Left kidney (tissue), 2 donors: Measurements from ENCODE around the gene ANKDD1A. TPM values are rescaled to one million over a fixed set of nuclear protein-coding genes. Genes with fewer than 3 reads are reported as not detected.

Experiments used
- DNase-seq: peaks from one replicate; pipeline ENCODE4 v3.0.0-alpha.2; 2013
- polyA plus RNA-seq: library from polyadenylated mRNA; unstranded; fragments of 120-200 nt; gene quantifications from one replicate; pipeline ENCODE4 v1.2.1, GENCODE V29; 2013; ENCODE audit not compliant: insufficient read length

ANKDD1A gene
- polyA plus RNA-seq, 1 donor = 8.8 TPM

DNA sequence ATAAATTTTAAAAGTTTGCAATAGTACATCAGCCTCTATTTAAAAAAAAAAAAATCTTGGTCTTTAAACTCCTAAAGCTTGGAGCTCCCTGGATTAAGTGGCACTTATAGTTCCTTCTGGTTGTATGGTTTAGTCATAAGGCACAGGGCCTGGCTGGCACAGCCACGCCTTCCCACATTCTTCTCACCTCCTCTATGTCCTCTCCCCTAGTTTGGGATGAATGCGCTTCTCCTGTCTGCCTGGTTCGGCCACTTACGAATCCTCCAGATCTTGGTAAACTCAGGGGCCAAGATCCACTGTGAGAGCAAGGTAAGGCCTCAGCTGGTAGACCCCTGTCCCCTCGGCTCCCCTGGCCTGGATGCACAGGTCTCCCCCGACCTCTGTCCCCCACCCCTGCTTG, 10.0 kb downstream of the ANKDD1A start:
- DNase-seq = no peak

DNA sequence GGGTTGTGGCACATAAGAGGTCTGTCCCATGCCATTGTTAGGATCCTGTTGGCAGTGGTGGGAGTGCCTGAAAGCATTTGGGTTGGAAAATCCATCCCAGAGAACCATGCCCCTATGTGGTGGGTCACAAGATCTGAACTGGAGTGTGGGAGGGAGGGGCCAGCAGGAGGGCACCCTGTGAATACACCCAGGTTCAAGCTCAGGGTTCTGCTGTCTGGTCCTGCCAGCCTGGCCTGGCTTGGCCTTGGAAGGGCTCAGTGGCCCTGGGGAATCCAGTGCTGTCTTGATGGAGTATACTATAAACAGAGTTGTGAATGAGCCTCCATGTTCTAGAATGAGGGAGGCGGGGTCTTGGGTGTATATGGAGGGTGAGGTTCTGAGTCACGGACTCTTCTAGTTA, 11.8 kb downstream of the ANKDD1A start:
- no peak for DNase-seq

DNA sequence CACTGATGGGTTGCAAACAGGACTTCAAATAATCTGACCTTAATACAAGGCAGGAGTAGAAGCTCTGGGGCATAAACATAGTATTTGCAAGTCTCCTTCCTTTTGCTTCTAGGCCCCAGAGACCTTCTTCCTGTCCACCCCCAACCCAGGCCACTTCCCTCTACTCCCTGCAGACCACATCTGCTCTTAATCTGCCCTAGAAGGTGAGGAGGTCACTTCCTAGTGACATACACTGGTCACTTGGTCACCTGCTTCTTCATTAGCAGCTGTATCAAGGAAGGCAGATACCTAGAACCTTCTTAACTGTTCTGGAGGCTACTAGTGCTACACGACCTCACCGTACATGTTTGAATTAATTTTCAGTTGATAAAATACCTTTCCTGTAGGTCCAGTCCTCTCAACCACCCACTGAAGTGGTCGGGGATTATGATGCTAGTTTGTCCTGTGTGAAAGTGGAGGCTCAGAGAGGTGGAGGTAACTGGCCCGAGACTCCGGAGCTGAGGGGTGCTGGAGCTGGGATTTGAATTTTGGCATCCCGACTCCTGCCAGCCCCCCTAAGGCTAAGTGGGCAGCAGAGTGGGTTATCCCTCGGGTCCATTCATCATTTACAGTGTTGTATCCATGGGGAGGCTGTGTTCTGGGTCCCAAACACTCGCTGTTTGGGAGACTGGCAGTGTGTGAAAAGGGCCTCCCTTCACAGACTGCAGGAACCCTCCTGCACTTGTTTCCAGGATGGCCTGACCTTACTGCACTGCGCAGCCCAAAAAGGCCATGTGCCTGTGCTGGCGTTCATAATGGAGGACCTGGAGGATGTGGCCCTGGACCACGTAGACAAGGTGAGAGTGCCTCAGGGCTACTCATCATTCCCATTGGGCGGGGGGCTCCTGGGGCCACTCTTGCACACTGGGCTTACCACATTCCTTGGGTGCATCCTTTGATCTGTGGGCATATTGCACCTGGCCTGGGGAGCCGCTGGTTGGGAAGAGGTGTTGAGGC, 13.9 kb downstream of the ANKDD1A start:
- DNase-seq = no peak

DNA sequence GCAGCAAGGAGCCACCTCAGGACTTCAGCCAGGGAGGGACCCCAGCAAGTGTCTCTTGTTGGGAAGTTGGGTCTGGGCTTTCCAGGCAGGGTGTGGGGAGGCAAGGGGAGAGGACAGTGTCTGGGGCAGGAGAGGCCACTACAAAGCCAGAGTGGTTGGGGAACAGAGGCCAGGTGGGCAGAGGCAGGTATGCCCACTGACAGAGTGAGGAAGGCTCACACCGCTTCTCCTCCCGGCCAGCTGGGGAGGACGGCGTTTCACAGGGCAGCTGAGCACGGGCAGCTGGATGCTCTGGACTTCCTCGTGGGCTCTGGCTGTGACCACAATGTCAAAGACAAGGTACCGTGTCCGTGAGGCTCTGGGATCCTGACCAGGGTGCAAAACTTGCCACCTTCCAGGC, 15.0 kb downstream of the ANKDD1A start:
- no peak for DNase-seq

DNA sequence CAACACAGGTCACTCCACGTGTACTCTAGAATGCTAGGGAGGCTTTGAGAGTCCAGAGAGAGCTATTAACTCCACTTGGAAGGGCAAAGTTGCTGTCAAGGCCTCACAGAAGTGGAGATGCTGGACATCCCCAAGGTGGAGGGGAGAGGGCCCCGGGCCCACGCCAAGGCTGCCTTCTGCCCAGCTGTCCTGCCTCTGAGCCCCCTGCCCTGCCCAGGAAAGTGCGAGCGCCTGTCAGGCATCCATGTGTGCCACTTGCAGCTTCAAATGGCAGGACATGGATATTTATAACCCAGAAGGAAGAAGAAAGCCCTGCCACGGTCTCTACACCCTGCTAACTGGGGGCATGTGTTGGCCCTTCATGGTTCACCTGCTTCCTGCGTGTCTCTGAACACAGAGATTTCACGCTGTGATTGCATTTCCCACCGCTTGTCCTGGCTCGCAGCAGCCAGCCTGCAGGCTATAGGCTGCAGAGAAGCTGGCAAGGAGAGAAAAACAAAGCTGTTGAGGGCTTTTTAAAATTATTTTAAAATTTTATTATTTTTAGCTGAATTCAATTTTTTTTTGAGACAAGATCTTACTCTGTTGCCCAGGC, 17.0 kb downstream of the ANKDD1A start:
- DNase-seq = no peak

DNA sequence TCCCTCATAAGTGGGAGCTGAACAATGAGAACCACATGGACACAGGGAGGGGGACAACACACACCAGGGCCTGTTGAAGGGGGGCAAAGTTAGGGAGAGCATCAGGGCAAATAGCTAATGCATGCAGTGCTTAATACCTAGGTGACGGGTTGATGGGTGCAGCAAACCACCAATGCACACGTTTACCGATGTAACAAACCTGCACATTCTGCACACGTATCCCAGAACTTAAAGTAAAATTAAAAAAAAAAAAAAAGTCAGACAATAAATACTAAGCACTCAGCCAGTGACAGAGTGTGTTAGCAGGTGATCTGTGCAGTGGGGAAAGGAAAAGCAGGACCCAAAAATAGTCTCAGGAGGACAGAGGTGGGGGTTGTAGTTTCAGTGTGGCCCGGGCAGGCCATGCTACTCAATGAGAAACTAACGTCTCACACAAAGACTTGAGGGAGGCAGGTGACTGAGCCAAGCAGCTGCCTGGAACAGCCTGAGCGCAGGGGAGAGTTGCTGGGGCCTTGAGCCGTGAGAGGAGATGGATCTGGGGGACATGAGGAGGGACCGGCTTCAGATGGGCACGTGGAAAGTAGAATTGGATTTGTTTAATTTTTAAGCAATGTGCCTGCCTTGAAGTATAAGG, 18.4 kb downstream of the ANKDD1A start:
- DNase-seq = no peak

DNA sequence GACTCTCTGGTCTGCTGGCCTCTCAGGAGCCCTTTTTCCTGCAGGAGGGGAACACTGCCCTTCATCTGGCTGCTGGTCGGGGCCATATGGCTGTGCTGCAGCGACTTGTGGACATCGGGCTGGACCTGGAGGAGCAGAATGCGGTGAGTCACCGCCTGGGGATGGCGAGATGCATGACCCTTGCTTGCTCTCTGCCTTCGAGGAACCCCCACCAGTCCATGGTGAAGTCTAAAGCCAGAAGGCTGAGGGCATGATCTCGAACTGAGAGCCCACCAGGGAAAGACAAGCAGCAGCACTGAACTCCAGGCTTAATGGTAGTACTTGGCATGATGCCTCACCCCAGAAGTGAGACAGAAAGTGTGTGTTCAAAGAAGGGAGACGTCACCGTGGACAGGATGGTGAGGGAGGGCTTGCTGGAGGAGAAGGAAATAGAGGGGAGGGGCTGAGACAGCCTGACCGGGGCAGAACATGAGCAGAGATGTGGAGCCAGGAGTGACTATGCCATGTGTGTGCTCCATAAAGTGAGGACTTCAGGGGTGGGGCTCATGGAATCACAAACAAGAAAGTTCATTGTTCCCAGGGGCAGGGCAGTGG, 19.2 kb downstream of the ANKDD1A start:
- no peak for DNase-seq

DNA sequence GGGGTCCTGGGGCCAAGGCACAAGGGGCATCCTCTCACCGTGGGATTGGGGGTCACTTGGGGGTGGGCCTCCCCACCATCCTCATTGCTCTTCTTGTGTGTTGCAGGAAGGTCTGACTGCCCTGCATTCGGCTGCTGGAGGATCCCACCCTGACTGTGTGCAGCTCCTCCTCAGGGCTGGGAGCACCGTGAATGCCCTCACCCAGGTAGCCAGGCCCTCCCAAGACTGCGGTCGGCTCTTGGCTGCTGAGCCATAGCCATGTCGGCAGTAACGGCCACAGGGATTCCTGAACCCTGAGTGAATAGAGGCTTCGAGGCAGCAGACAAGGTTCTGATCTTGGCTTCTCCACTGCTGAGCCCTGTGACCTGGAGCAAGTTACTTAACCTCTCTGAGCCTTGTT, 19.7 kb downstream of the ANKDD1A start:
- no peak for DNase-seq

DNA sequence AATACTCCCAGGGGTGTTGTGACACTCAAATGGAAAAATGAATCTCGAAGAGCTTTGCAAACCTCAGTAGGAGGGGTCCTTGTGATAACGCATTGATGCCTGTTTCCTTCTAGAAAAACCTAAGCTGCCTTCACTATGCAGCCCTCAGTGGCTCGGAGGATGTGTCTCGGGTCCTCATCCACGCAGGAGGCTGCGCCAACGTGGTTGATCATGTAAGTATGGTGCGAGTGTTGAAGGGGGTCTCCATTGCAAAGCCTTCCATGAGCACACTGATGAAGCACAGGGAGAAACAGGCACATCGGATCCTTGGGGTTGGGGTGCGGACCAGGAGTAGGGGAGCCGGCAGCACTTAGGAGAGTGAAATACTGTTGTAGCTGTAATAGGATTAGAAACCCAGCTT, 22.3 kb downstream of the ANKDD1A start:
- no peak for DNase-seq

DNA sequence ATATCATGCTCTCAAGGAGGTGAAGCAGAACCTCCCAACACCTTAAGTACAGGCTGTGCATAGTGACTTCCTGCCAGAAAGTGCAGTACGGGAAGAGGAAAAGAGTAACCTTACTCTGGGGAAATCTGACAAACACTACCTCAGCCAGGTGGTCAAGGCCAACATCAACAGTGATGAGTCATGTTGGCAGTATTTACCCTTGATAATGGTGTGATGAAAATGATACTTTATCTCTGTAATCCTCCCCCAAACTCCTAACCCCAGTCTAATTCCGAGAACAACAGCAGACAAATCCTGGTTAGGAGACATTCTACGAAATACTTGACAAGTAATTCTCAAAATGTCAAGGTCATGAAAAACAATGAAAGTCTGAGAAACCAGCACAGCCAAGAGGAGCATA, 26.5 kb downstream of the ANKDD1A start:
- peak; percentile 12 for DNase-seq

DNA sequence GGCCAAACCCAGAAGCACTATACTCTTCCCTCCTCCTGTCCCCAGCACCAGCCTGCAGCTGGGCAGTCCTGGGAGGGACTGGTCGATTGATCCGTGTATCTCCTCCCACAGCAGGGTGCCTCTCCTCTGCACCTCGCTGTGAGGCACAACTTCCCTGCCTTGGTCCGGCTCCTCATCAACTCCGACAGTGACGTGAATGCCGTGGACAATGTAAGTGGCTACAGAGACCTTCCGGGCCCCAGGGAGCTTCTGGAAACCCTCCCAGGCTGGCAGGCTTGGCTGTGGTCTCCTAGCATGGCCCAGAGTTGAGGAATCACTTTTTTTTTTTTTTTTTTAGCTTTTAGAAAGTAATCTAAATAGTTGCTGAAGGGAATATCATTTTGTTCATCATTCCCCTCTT, 30.7 kb downstream of the ANKDD1A start:
- DNase-seq = no peak

DNA sequence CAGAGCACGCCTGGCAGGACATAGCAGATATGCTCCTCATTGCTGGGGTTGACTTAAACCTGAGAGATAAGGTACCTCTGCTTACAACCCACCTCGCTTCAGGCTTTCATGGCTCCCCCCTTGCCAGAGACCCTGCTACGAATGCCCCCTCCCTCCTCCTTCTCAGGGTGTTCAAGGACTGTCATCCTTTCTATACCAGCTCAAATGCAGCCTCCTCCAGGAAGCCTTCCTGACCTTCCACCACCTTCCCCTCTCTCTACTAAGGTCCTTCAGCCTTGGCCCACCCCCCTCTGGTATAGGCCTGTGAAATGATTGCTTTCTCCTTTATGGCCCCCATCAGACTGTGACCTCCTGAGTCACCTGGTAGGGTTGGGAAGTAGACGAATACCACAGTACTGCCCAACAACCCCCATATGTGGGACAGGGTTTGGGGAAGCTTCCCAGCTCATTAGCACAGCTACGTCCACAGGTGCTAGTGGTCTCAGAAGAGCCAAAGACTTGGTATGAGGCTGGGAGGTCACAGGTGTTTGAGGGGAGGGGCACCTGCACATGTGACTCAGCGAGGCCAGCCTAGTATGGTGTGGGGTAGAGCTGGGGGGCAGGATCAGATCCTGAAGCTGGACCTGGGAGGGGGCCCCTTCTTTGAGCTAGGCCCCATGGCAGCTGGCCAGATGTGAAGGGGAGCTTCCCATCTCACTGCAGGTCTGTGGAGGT, 32.0 kb downstream of the ANKDD1A start:
- DNase-seq = no peak

DNA sequence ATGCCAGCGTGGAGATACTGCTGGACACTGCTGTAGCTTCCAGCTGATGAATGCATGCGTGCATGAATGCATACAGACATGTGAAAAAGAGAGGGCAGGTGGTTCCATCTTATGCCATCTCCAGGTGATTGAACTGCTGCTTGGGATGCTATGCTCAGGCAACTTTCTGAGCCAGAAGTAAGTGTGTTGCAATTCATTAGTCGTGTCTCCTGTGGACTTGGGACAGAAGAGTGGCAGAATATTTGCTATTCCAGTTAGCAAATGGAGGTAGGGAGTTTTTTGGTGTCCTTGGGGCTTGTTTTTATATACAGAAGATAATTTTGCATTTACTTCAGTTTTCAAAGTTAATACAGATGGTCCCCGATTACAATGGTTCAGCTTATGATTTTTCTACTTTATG, 33.3 kb downstream of the ANKDD1A start:
- DNase-seq = no peak

DNA sequence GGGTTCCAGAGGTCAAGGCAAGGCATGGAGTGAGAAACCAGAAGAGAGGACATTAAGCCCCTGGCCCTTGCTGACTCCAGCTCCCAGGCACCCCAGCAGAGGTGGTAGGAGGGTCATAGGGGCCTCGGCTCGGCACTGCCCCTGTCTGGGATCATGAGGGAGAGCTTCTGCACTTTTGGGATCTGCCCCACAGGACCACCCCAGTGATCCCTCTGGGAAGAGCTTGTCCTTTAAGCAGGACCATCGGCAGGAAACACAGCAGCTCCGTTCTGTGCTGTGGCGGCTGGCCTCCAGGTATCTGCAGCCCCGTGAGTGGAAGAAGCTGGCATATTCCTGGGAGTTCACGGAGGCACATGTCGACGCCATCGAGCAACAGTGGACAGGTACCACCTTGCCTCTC, 35.5 kb downstream of the ANKDD1A start:
- DNase-seq = no peak

DNA sequence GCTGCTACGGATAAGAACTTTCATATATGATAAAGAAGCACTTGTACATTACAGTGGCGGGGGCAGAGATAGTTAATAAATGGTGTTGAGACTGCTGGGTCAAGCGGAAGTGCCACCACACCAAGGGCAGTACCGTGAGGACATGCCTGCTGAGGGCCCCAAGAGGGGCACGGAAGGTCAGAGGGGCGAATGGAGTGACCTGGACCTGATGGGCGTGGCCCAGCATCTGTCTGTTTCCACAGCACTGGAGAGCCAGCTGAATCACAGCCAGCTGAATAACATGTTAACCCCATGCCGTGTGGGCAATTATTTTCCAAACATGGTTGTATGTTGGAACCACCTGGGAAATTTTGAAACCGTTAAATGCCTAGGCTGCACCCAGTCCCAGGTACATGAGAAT, 37.2 kb downstream of the ANKDD1A start:
- DNase-seq = no peak

DNA sequence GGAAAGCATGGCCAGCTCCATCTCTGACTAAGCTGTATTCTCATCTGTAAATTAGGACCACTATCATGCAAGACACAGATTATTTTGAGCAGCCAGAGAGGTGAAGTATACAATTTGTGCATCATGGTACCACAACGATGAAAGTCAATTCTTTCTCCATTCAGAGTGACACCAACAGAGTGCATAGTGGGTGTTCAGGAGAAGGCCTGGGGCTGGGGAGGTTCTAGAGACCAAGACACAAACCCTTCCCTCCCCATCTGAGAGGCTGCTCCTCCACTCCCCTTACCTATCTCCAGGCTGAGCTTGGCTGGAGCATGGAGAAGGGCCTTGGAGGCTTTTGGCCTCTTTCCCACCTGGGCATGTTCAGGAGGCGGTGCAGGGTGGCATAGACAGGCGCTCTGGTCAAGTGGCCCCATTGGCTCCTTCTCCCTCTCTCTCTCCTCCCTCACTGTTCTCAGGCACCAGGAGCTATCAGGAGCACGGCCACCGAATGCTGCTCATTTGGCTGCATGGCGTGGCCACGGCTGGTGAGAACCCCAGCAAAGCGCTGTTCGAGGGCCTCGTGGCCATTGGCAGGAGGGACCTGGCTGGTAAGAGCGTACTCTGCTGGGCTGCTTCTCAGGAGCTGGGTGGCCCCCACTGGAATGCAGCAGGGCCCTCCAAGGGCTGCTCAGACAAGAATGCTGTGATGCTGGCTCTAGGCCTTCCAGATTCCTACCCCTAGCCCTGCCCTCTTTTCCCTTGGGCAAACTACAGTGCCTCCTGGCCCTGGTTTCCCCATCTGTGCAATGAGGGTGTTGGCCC, 37.9 kb downstream of the ANKDD1A start:
- DNase-seq = no peak

DNA sequence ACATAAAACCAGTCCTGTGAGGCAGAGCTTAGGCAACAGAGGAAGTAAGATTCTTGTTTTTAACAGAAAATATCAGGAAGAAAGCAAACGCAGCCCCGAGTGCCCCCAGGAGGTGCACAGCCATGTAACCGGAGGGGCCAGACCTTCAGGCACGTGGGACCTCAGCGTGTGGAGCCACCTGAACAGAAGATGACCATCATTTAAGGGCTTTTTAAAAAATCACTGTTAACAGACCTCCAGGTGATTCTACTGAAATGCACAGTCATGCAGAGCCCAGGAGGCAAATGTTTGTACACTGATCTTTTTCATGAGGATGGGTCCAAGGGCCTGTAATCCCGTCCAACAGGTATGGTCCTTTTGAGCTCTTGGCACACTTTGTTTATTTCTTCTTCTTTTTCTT, 39.2 kb downstream of the ANKDD1A start:
- no peak for DNase-seq

DNA sequence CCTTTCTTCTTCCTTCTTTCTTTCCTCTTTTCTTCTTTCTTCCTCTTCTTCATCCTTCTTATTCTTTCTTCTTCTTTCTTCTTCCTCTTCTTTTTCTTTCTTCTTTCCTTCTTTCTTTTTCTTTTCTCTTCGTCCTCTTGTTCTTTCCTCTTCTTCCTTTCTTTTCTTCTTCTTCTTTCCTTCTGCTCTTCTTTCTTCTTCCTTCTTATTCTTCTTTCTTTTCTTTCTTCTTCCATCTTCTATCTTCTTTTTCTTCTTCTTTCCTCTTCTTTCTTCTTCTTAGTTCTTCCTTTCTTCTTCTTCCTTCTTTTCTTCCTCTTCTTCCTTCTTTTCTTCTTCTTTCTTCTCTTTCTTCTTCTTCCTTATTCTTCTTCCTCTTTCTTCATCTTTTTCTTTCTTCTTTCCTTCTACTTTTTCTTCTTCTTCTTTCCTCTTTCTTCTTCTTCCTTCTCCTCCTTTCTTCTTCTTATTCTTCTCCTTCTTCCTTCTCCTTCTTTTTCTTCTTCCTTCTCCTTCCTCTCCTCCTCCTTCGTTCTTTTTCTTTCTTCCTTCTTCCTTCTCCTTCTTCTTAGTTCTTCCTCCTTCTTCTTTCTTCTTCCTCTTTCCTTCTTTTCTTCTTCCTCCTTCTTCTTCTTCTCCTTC, 40.2 kb downstream of the ANKDD1A start:
- DNase-seq = no peak

DNA sequence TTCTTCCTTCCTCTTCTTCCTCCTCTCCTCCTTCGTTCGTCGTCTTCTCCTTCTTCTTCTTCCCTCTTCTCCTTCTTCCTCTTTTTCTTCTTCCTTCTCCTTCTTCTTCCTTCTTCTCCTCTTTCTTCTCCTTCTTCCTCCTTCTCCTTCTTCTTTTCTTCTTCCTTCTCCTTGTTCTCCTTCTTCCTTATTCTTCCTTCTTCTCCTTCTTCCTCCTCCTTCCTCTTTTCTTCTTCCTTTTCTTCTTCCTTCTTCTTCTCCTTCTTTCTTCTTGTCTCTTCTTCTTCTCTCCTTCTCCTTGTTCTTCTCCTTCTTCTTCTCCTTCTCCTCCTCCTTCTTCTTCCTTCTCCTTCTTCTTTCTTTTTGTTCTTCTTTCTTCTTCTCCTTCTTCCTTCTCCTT, 42.7 kb downstream of the ANKDD1A start:
- DNase-seq = no peak

DNA sequence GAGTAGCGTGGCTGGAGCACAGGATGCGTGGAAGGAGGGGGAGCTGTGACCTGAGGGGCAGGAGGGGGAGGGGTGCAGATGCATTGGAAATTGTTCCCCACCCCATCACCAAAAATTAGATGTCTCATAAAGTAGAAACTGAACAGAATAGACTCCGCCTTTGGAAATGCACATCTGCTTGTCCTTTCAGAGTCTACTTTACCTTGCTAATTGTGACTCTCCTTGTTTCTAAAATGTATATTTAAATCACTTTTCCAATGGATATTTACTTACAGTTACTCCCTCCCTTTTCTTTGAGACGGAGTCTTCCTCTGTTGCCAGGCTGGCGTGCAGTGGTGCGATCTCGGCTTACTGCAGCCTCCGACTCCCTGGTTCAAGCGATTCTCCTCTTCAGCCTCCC, 47.4 kb downstream of the ANKDD1A start:
- DNase-seq = no peak

DNA sequence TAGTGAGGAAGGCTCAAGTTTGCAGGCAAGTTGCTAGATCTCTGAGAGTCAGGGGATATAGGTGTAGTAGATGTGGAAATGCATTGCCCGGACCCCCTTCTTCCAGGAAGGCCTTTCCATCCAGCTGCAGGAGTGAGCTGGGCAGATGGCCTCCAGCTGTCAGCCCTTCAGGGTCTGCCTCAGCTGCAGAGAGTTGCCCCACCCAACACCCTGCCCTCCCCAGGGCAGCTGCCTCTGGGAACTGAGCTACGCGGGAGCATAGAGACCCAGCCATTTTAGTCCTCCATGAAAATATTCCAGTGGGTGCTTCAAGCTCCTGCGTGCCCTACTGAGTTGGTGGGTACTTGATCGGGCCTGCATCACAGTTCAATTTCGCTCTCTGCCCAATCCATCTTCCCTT, 48.5 kb downstream of the ANKDD1A start:
- DNase-seq = no peak
